ENCODE measurements around the gene IL1B. TPM values are rescaled to one million over a fixed set of nuclear protein-coding genes. Genes with fewer than 3 reads are reported as not detected.

Gene IL1B
- total and polyA plus RNA-seq, 7 experiments from 2014 or later: 0.17 to 615 (median 1.1) TPM; not detected in 2

DNA sequence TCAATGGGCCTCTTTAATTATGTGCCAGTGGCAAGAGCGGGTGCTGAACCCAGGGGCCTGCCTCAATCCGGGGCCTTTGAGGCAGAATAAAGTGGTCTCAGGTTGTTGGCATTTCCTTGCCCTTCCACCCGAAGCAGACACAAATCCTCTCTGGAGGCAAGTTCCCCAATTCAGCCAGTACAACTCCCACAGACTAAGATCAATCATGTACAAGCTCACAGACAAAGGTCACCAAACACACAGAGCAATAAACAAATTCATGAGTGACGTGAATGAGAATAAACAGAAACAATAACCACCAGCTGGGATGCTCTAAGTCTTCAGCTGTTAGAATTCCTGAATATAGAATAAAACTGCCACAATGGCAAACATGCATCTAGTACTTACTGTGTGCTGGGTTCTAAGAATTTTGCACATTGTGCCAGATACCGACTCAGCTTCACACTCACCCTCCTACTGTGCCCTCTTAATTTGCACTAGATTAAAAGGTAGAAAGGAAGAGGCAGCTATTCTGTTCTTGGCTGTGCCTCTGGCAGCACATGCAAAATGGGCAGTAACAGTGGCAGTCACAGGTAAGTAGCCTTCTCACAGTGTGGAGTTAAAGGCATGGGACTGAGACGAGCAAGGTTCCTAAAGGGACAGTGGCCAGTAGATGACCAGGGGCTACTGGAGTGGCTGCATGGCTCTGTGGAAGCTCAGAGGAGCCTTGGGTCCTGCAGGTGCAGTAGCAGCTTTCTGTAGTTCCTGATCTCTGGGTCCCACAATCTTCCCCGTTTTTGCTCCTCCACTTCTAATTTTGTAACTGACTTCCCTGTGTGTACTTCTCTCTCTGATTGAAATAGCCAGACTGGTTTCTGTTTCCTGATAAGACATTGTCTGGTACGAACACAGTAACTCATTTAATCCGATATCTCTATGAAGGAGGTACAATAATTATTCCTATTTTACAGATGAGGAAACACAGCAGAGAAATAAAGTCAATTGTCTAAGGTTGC lies 34.6 kb upstream of the IL1B start:
- Mint-ChIP-seq H3K9me3 (peaks cover 0 to 9% (median under 1%) of the 10 kb centered on the region in 11 donors), H3K4me3 (no peak overlapping the region), H3K27me3 (peaks cover 25 to 45% (median 31%) of the 10 kb centered on the region in 5 donors), H3K4me1 (peaks cover 0 to 7% (median 0%) of the 10 kb centered on the region in 7 donors), H3K36me3 (no peaks in the 10 kb centered on the region), H3K27ac (no peak overlapping the region)
- Histone ChIP-seq H3K4me1 (ENCODE audit: control insufficient read depth in 2 of 2, insufficient read depth in 2 of 2, low read length in 2 of 2) (no peaks in the 10 kb centered on the region), H3K36me3 (ENCODE audit: control insufficient read depth in 2 of 3, insufficient read depth in 3 of 3, low read length in 3 of 3) (no peaks in the 10 kb centered on the region), H3K9me3 (ENCODE audit: control insufficient read depth in 2 of 3, low read length in 3 of 3) (no peaks in the 10 kb centered on the region), H3K27me3 (ENCODE audit: control insufficient read depth in 2 of 2, insufficient read depth in 2 of 2, low read length in 2 of 2) (peaks cover 0 to 6% of the 10 kb centered on the region in 2 donors), H3K27ac (ENCODE audit: low read depth, low read length) (no peak overlapping the region), H3K4me3 (ENCODE audit: low read length) (no peak overlapping the region)
- intact Hi-C loops (cut with micrococcal nuclease): no loop called here
- ATAC-seq: no peak
- ChIA-PET CTCF (no interaction called here), POLR2A (no interaction called here)
- DNase-seq: no peak

- CTCF ChIA-PET: no interaction called here
- no peak overlapping the region for H3K4me3 Mint-ChIP-seq
- Histone ChIP-seq H3K4me1 (ENCODE audit: control insufficient read depth in 2 of 2, insufficient read depth in 2 of 2, low read length in 2 of 2) (no peaks in the 10 kb centered on the region), H3K9me3 (ENCODE audit: control insufficient read depth in 2 of 3, low read length in 3 of 3) (no peaks in the 10 kb centered on the region), H3K27me3 (ENCODE audit: control insufficient read depth in 2 of 2, insufficient read depth in 2 of 2, low read length in 2 of 2) (peaks cover 0 to 6% of the 10 kb centered on the region in 2 donors), H3K27ac (ENCODE audit: low read depth, low read length) (no peak overlapping the region), H3K4me3 (ENCODE audit: low read length) (no peak overlapping the region), H3K36me3 (ENCODE audit: control insufficient read depth in 2 of 3, insufficient read depth in 3 of 3, low read length in 3 of 3) (no peaks in the 10 kb centered on the region)
- no peak overlapping the region for H3K27ac Mint-ChIP-seq
- intact Hi-C loops (cut with micrococcal nuclease): no loop called here
- peaks cover 0 to 7% (median 0%) of the 10 kb centered on the region in 7 donors for H3K4me1 Mint-ChIP-seq
- POLR2A ChIA-PET: no interaction called here
- peaks cover 25 to 40% (median 35%) of the 10 kb centered on the region in 5 donors for H3K27me3 Mint-ChIP-seq
- H3K36me3 Mint-ChIP-seq: no peaks in the 10 kb centered on the region
- peak; percentile 59 for ATAC-seq
- peaks cover 0 to 9% (median 1%) of the 10 kb centered on the region in 11 donors for H3K9me3 Mint-ChIP-seq
- peak in 1 of 9 donors; percentile 19 for DNase-seq
Observed at GRCh38 chr2:112869258-112869842, 32.8 kb upstream of the IL1B start.

DNA sequence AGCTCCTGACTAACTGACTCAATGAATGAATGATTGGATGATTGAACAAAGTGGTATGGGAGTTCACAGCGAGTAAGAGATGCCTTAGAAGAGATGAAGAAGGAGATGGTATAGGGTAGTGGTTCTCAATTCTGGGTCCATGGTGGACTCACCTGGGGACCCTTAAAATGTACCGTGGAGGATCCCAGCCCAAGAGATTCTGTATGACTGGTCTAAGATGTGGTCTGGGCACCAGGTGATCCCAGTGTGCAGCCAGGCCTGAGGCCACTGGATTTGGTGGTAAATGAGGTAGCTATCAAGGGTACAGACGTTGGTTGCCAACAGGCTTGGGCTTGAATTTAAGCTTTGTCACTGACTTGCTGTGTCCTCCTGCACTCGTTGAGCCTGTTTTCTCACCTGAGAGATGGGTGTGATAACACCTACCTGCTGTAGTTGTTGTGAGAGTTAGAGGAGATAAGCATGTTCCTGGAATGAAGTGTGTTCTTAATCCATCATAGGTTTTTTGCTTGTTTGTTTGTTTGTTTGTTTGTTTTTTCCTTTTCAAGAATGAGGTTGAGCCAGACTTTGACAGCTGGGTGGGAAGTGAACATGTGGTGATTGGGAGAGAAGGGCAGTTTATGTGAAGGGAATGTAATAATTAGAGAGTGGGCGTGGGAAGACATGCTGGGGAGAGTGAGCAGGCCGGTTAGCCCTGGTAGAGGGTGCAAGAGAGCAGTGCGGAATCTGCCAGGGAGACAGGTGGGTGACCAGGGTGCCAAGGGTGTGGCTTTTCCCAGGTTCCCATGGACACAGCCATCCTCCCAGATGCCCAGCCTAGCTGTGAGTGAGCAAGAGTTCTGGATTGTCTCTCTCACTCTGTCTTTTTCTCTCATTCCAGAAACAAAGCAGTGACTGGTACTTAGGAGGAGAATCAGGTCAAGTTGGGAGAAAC lies 31.4 kb upstream of the IL1B start:
- Histone ChIP-seq H3K4me3 (ENCODE audit: low read length) (no peak overlapping the region), H3K27ac (ENCODE audit: low read depth, low read length) (no peak overlapping the region), H3K4me1 (ENCODE audit: control insufficient read depth in 2 of 2, insufficient read depth in 2 of 2, low read length in 2 of 2) (no peaks in the 10 kb centered on the region), H3K36me3 (ENCODE audit: control insufficient read depth in 2 of 3, insufficient read depth in 3 of 3, low read length in 3 of 3) (no peaks in the 10 kb centered on the region), H3K9me3 (ENCODE audit: control insufficient read depth in 2 of 3, low read length in 3 of 3) (no peaks in the 10 kb centered on the region), H3K27me3 (ENCODE audit: control insufficient read depth in 2 of 2, insufficient read depth in 2 of 2, low read length in 2 of 2) (peaks cover 0 to 6% of the 10 kb centered on the region in 2 donors)
- ChIA-PET CTCF (no interaction called here), POLR2A (no interaction called here)
- Mint-ChIP-seq H3K4me3 (no peak overlapping the region), H3K27ac (no peak overlapping the region), H3K4me1 (peaks cover 0 to 7% (median 0%) of the 10 kb centered on the region in 7 donors), H3K36me3 (no peaks in the 10 kb centered on the region), H3K27me3 (peaks cover 19 to 36% (median 32%) of the 10 kb centered on the region in 5 donors), H3K9me3 (peaks cover 0 to 13% (median 0%) of the 10 kb centered on the region in 11 donors)
- intact Hi-C loops (cut with micrococcal nuclease): no loop called here
- ATAC-seq: no peak
- DNase-seq: no peak

DNA sequence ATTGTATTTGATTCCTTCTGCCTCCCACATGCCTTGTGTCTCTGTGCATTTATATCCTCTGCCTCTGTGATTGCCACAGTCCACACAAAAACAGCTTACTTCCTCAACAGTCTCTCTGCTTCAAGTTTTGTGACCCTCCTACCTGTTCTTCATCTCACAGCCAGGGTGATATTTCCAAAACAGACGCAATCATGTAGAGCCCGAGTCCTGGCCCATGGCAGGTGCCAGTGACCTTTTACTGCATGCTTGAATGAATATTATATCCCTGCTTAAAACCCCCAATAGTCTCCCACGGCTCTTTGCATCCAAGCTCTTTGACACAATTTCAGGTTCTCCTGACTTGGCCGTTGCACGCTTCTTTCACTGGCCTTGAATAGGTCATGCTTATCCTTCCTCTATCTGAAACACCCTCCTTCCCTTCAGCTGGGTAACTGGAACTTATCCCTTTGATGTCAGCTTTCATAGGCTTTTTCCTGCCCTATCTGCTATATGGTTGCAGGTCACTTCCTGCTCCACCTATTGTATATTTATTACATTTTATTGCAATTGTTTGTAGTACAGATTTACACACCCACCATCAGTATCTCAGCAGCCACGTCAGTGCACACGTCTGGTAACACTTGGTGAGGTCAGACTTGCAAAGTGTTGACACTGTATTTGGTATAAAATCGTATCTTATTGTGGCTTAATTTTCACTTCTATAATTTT lies 29.7 kb upstream of the IL1B start:
- H3K27ac Mint-ChIP-seq: no peak overlapping the region
- intact Hi-C loops (cut with micrococcal nuclease): no loop called here
- peaks cover 9 to 21% (median 19%) of the 10 kb centered on the region in 5 donors for H3K27me3 Mint-ChIP-seq
- ChIA-PET POLR2A (no interaction called here), CTCF (no interaction called here)
- DNase-seq (no peak), ATAC-seq (no peak)
- no peak overlapping the region for H3K4me3 Mint-ChIP-seq
- H3K36me3 Mint-ChIP-seq: no peaks in the 10 kb centered on the region
- Histone ChIP-seq H3K36me3 (ENCODE audit: control insufficient read depth in 2 of 3, insufficient read depth in 3 of 3, low read length in 3 of 3) (no peaks in the 10 kb centered on the region), H3K4me3 (ENCODE audit: low read length) (no peak overlapping the region), H3K9me3 (ENCODE audit: control insufficient read depth in 2 of 3, low read length in 3 of 3) (no peaks in the 10 kb centered on the region), H3K27ac (ENCODE audit: low read depth, low read length) (no peak overlapping the region), H3K4me1 (ENCODE audit: control insufficient read depth in 2 of 2, insufficient read depth in 2 of 2, low read length in 2 of 2) (no peaks in the 10 kb centered on the region), H3K27me3 (ENCODE audit: control insufficient read depth in 2 of 2, insufficient read depth in 2 of 2, low read length in 2 of 2) (peaks cover 0 to 6% of the 10 kb centered on the region in 2 donors)
- peaks cover 0 to 7% (median 0%) of the 10 kb centered on the region in 7 donors for H3K4me1 Mint-ChIP-seq
- H3K9me3 Mint-ChIP-seq: peaks cover 0 to 14% (median 0%) of the 10 kb centered on the region in 11 donors

DNA sequence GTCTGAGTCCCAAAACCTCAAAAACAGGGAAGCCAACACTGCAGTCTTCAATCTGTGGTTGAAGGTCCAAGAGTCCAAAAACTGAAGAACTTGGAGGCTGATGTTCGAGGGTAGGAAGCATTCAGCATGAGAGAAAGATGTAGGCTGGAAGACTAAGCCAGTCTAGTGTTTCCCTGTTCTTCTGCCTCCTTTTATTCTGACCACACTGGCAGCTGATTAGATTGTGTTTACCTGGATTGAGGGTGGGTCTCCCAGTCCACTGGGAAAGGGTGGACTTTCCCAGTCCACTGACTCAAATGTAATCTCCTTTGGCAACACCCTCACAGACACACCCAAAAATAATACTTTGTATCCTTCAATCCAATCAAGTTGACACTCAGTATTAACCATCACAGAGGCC lies 27.5 kb upstream of the IL1B start:
- peaks cover 0 to 5% (median 0%) of the 10 kb centered on the region in 7 donors for H3K4me1 Mint-ChIP-seq
- ATAC-seq (no peak), DNase-seq (no peak)
- intact Hi-C loops (cut with micrococcal nuclease): no loop called here
- H3K27me3 ChIP-seq (ENCODE audit: control insufficient read depth in 2 of 2, insufficient read depth in 2 of 2, low read length in 2 of 2): no peaks in the 10 kb centered on the region
- H3K4me3 Mint-ChIP-seq: no peak overlapping the region
- H3K36me3 Mint-ChIP-seq: peaks cover 0 to 6% (median 0%) of the 10 kb centered on the region in 5 donors
- H3K27me3 Mint-ChIP-seq: peaks cover 0 to 12% (median 7%) of the 10 kb centered on the region in 5 donors
- H3K27ac ChIP-seq (ENCODE audit: low read depth, low read length): no peak overlapping the region
- no peaks in the 10 kb centered on the region for H3K4me1 ChIP-seq (ENCODE audit: control insufficient read depth in 2 of 2, insufficient read depth in 2 of 2, low read length in 2 of 2)
- ChIA-PET POLR2A (no interaction called here), CTCF (no interaction called here)
- H3K9me3 ChIP-seq (ENCODE audit: control insufficient read depth in 2 of 3, low read length in 3 of 3): peaks cover 0 to 4% (median 0%) of the 10 kb centered on the region in 3 experiments
- H3K4me3 ChIP-seq (ENCODE audit: low read length): no peak overlapping the region
- no peak overlapping the region for H3K27ac Mint-ChIP-seq
- peaks cover 0 to 23% (median 9%) of the 10 kb centered on the region in 11 donors for H3K9me3 Mint-ChIP-seq
- H3K36me3 ChIP-seq (ENCODE audit: control insufficient read depth in 2 of 3, insufficient read depth in 3 of 3, low read length in 3 of 3): no peaks in the 10 kb centered on the region
